ENCODE data around the gene APBB1IP.

Gene APBB1IP

GRCh38 chr10:26516540-26517101 lies 78.5 kb downstream of the APBB1IP start:
- Histone ChIP-seq H3K27me3 (ENCODE audit: low read depth, low read length) (no peaks in the 10 kb centered on the region), H3K4me1 (ENCODE audit: control insufficient read depth in 1 of 2, insufficient read depth in 2 of 2, low read length in 2 of 2) (no peaks in the 10 kb centered on the region), H3K4me3 (ENCODE audit: low read depth in 1 of 2, low read length in 2 of 2) (no peak overlapping the region), H3K27ac (ENCODE audit: low read length) (no peak overlapping the region), H3K36me3 (ENCODE audit: control insufficient read depth in 1 of 2, insufficient read depth in 2 of 2, low read length in 2 of 2) (peaks cover 0 to 3% of the 10 kb centered on the region in 2 donors), H3K9me3 (ENCODE audit: control insufficient read depth in 1 of 2, low read length in 2 of 2) (peaks cover 0 to 16% of the 10 kb centered on the region in 2 donors)

GRCh38 chr10:26517141-26517867 lies 79.2 kb downstream of the APBB1IP start:
- H3K4me1 ChIP-seq (ENCODE audit: control insufficient read depth in 1 of 2, insufficient read depth in 2 of 2, low read length in 2 of 2): no peaks in the 10 kb centered on the region
- H3K36me3 ChIP-seq (ENCODE audit: control insufficient read depth in 1 of 2, insufficient read depth in 2 of 2, low read length in 2 of 2): no peaks in the 10 kb centered on the region
- no peaks in the 10 kb centered on the region for H3K27me3 ChIP-seq (ENCODE audit: low read depth, low read length)
- no peak overlapping the region for H3K4me3 ChIP-seq (ENCODE audit: low read depth in 1 of 2, low read length in 2 of 2)
- no peak overlapping the region for H3K27ac ChIP-seq (ENCODE audit: low read length)
- peaks cover 0 to 16% of the 10 kb centered on the region in 2 donors for H3K9me3 ChIP-seq (ENCODE audit: control insufficient read depth in 1 of 2, low read length in 2 of 2)

GRCh38 chr10:26519803-26520202 lies 81.7 kb downstream of the APBB1IP start:
- Histone ChIP-seq H3K36me3 (ENCODE audit: control insufficient read depth in 1 of 2, insufficient read depth in 2 of 2, low read length in 2 of 2) (no peaks in the 10 kb centered on the region), H3K27ac (ENCODE audit: low read length) (no peak overlapping the region), H3K4me1 (ENCODE audit: control insufficient read depth in 1 of 2, insufficient read depth in 2 of 2, low read length in 2 of 2) (no peaks in the 10 kb centered on the region), H3K9me3 (ENCODE audit: control insufficient read depth in 1 of 2, low read length in 2 of 2) (peaks cover 0 to 7% of the 10 kb centered on the region in 2 donors), H3K4me3 (ENCODE audit: low read depth in 1 of 2, low read length in 2 of 2) (no peak overlapping the region), H3K27me3 (ENCODE audit: low read depth, low read length) (no peaks in the 10 kb centered on the region)

- no peak overlapping the region for H3K4me3 ChIP-seq (ENCODE audit: low read depth in 1 of 2, low read length in 2 of 2)
Measured at GRCh38 chr10:26520575-26520974, 82.4 kb downstream of the APBB1IP start.

GRCh38 chr10:26524161-26524896 lies 86.2 kb downstream of the APBB1IP start:
- Histone ChIP-seq H3K4me3 (ENCODE audit: low read depth in 1 of 2, low read length in 2 of 2) (no peak overlapping the region), H3K27ac (ENCODE audit: low read length) (no peak overlapping the region), H3K36me3 (ENCODE audit: control insufficient read depth in 1 of 2, insufficient read depth in 2 of 2, low read length in 2 of 2) (no peaks in the 10 kb centered on the region), H3K4me1 (ENCODE audit: control insufficient read depth in 1 of 2, insufficient read depth in 2 of 2, low read length in 2 of 2) (no peaks in the 10 kb centered on the region), H3K9me3 (ENCODE audit: control insufficient read depth in 1 of 2, low read length in 2 of 2) (peaks cover 0 to 7% of the 10 kb centered on the region in 2 donors), H3K27me3 (ENCODE audit: low read depth, low read length) (no peaks in the 10 kb centered on the region)

More at GRCh38 chr10:26520575-26520974, 82.4 kb downstream of the APBB1IP start:
- Histone ChIP-seq H3K27ac (ENCODE audit: low read length) (no peak overlapping the region), H3K36me3 (ENCODE audit: control insufficient read depth in 1 of 2, insufficient read depth in 2 of 2, low read length in 2 of 2) (no peaks in the 10 kb centered on the region), H3K27me3 (ENCODE audit: low read depth, low read length) (no peaks in the 10 kb centered on the region), H3K9me3 (ENCODE audit: control insufficient read depth in 1 of 2, low read length in 2 of 2) (peaks cover 0 to 7% of the 10 kb centered on the region in 2 donors), H3K4me1 (ENCODE audit: control insufficient read depth in 1 of 2, insufficient read depth in 2 of 2, low read length in 2 of 2) (no peaks in the 10 kb centered on the region)

- Histone ChIP-seq H3K27ac (ENCODE audit: low read length) (no peak overlapping the region), H3K4me3 (ENCODE audit: low read depth in 1 of 2, low read length in 2 of 2) (no peak overlapping the region), H3K36me3 (ENCODE audit: control insufficient read depth in 1 of 2, insufficient read depth in 2 of 2, low read length in 2 of 2) (no peaks in the 10 kb centered on the region), H3K9me3 (ENCODE audit: control insufficient read depth in 1 of 2, low read length in 2 of 2) (peaks cover 0 to 3% of the 10 kb centered on the region in 2 donors), H3K27me3 (ENCODE audit: low read depth, low read length) (no peaks in the 10 kb centered on the region), H3K4me1 (ENCODE audit: control insufficient read depth in 1 of 2, insufficient read depth in 2 of 2, low read length in 2 of 2) (no peaks in the 10 kb centered on the region)
Measured at GRCh38 chr10:26525586-26525985, 87.4 kb downstream of the APBB1IP start.

- Histone ChIP-seq H3K27ac (ENCODE audit: low read length) (no peak overlapping the region), H3K36me3 (ENCODE audit: control insufficient read depth in 1 of 2, insufficient read depth in 2 of 2, low read length in 2 of 2) (no peaks in the 10 kb centered on the region), H3K4me3 (ENCODE audit: low read depth in 1 of 2, low read length in 2 of 2) (no peak overlapping the region), H3K27me3 (ENCODE audit: low read depth, low read length) (no peaks in the 10 kb centered on the region), H3K9me3 (ENCODE audit: control insufficient read depth in 1 of 2, low read length in 2 of 2) (no peaks in the 10 kb centered on the region), H3K4me1 (ENCODE audit: control insufficient read depth in 1 of 2, insufficient read depth in 2 of 2, low read length in 2 of 2) (no peaks in the 10 kb centered on the region)
Measured at GRCh38 chr10:26527018-26527417, 88.9 kb downstream of the APBB1IP start.

GRCh38 chr10:26528048-26528447 lies 89.9 kb downstream of the APBB1IP start:
- Histone ChIP-seq H3K36me3 (ENCODE audit: control insufficient read depth in 1 of 2, insufficient read depth in 2 of 2, low read length in 2 of 2) (no peaks in the 10 kb centered on the region), H3K9me3 (ENCODE audit: control insufficient read depth in 1 of 2, low read length in 2 of 2) (no peaks in the 10 kb centered on the region), H3K27me3 (ENCODE audit: low read depth, low read length) (no peaks in the 10 kb centered on the region), H3K4me3 (ENCODE audit: low read depth in 1 of 2, low read length in 2 of 2) (no peak overlapping the region), H3K4me1 (ENCODE audit: control insufficient read depth in 1 of 2, insufficient read depth in 2 of 2, low read length in 2 of 2) (no peaks in the 10 kb centered on the region), H3K27ac (ENCODE audit: low read length) (no peak overlapping the region)

- Histone ChIP-seq H3K9me3 (ENCODE audit: control insufficient read depth in 1 of 2, low read length in 2 of 2) (no peaks in the 10 kb centered on the region), H3K36me3 (ENCODE audit: control insufficient read depth in 1 of 2, insufficient read depth in 2 of 2, low read length in 2 of 2) (no peaks in the 10 kb centered on the region), H3K4me1 (ENCODE audit: control insufficient read depth in 1 of 2, insufficient read depth in 2 of 2, low read length in 2 of 2) (no peaks in the 10 kb centered on the region), H3K27me3 (ENCODE audit: low read depth, low read length) (no peaks in the 10 kb centered on the region), H3K27ac (ENCODE audit: low read length) (no peak overlapping the region), H3K4me3 (ENCODE audit: low read depth in 1 of 2, low read length in 2 of 2) (no peak overlapping the region)
Measured at GRCh38 chr10:26528715-26529393, 90.7 kb downstream of the APBB1IP start.

GRCh38 chr10:26534384-26534783 lies 96.2 kb downstream of the APBB1IP start:
- no peaks in the 10 kb centered on the region for H3K27me3 ChIP-seq (ENCODE audit: low read depth, low read length)
- H3K9me3 ChIP-seq (ENCODE audit: control insufficient read depth in 1 of 2, low read length in 2 of 2): no peaks in the 10 kb centered on the region
- no peaks in the 10 kb centered on the region for H3K4me1 ChIP-seq (ENCODE audit: control insufficient read depth in 1 of 2, insufficient read depth in 2 of 2, low read length in 2 of 2)
- no peak overlapping the region for H3K4me3 ChIP-seq (ENCODE audit: low read depth in 1 of 2, low read length in 2 of 2)
- H3K27ac ChIP-seq (ENCODE audit: low read length): no peak overlapping the region
- no peaks in the 10 kb centered on the region for H3K36me3 ChIP-seq (ENCODE audit: control insufficient read depth in 1 of 2, insufficient read depth in 2 of 2, low read length in 2 of 2)

- H3K27ac ChIP-seq (ENCODE audit: low read length): no peak overlapping the region
- no peaks in the 10 kb centered on the region for H3K9me3 ChIP-seq (ENCODE audit: control insufficient read depth in 1 of 2, low read length in 2 of 2)
- no peaks in the 10 kb centered on the region for H3K4me1 ChIP-seq (ENCODE audit: control insufficient read depth in 1 of 2, insufficient read depth in 2 of 2, low read length in 2 of 2)
- H3K36me3 ChIP-seq (ENCODE audit: control insufficient read depth in 1 of 2, insufficient read depth in 2 of 2, low read length in 2 of 2): no peaks in the 10 kb centered on the region
- H3K27me3 ChIP-seq (ENCODE audit: low read depth, low read length): no peaks in the 10 kb centered on the region
- H3K4me3 ChIP-seq (ENCODE audit: low read depth in 1 of 2, low read length in 2 of 2): no peak overlapping the region
Measured at GRCh38 chr10:26540601-26541000, 102.5 kb downstream of the APBB1IP start.
